GM18907 (cell line): ENCODE results near the gene HEBP1.

Experiments
- ATAC-seq: cut with Tn5 transposase; IDR thresholded peaks from one replicate; pipeline ENCODE4 v1.9.1; 2021; ENCODE audit warnings: mild to moderate bottlenecking, moderate library complexity; ENCODE audit not compliant: unreplicated experiment

The HEBP1 gene

DNA sequence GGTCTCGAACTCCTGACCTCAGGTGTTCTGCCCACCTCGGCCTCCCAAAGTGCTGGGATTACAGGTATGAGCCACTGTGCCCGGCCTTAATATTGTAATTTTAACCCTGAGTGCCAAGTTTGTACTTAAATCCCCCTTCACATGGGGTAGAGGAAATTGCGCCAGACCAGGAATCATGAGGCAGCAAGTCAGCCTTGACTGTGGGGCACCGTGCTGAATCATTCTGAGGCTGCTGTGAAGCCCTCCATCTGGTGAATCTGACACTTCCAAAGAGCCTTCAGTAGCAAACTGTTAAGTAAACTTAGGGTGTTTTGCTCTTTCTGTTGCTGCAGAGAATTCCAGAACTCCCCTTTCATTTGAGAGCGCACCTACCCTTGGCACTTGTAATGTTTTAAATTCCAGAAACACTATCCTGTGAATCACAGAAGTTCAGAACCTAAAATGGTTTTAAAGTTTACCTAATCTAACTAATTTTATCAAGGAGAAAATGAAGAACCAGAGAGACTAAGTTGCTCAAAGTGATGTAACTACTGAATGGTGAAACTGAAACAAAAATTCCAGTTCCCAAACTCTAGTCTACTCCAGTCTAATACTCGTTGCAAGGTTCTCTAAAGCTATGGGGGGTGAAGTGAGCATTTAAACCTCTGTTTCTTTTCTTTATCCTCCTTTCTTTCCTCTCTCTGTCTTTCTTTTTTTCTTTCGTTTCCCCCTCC is 7.5 kb downstream of the HEBP1 start:
- no peak for ATAC-seq

DNA sequence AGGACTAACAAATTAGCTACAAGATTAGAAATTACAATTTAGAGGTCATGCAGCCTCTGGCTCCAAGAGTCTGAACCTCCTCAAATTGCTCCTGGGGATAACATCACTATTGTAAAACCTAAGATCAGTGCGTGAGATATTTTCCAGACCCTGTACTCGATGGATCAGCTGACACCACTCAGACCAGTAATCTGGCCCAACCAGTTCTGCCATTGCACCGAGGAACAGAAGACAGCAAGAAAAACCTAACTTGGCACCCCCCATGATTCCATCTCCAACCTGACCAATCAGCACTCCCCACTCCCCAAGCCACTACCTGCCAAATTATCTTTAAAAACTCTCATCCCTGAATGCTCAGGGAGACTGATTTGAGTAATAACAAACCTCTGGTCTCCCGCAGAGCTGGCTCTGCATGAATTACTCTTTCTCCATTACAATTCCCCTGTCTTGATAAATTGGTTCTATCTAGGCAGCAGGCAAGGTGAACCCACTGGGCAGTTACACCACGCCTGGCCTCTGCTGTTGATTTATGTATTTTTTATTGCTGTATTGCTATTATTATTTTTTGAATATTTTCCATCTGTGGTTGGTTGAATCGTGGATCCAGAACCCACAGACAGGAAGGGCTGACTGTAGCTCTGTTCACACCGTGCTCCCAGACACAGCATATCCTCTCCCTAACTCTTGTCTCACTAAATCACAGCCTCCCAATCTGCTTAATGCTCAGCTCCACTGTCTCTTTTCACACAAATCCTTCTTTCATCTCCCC is 9.2 kb downstream of the HEBP1 start:
- no peak for ATAC-seq

DNA sequence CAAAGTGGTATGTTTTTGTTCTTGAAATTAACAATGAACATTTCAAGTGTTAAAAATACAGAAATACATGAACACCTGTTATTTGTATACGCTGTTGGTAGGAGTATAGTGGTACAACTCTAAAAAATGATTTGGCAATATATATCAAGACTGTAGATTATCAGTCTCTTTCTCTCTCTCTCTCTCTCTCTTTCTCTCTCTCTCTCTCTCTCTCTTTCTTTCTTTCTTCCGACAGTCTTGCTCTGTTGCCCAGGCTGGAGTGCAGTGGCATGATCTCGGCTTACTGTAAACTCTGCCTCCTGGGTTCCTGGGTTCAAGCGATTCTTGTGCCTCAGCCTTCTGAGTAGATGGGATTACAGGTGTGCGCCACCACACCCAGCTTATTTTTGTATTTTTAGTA is 12.6 kb downstream of the HEBP1 start:
- no peak for ATAC-seq

DNA sequence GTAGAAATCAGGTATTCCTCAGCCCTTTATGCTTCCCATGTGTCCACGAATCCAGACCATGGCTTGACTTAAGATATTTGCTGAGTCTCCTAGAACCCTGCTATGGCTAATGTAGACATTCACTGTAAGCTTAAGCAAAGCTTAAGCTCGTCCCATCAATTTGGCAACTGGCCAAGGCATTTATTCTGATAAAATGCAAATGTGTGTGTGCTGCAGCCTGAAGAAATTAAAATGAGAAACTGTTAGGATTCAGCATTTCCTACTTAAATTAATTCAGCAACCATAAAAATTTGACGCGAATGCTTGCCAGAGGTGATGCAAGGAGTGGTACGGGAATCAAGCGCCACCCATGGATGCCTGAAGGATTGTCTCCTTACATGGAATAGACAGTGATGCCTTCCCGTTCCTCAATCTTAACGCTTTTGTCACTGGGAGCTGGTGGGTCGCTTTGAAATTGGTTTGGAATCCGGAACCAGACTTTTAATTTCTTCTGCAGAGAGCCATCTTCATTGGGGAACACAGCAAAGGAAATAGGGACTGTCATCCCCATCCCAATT is 13.2 kb downstream of the HEBP1 start:
- ATAC-seq = no peak

DNA sequence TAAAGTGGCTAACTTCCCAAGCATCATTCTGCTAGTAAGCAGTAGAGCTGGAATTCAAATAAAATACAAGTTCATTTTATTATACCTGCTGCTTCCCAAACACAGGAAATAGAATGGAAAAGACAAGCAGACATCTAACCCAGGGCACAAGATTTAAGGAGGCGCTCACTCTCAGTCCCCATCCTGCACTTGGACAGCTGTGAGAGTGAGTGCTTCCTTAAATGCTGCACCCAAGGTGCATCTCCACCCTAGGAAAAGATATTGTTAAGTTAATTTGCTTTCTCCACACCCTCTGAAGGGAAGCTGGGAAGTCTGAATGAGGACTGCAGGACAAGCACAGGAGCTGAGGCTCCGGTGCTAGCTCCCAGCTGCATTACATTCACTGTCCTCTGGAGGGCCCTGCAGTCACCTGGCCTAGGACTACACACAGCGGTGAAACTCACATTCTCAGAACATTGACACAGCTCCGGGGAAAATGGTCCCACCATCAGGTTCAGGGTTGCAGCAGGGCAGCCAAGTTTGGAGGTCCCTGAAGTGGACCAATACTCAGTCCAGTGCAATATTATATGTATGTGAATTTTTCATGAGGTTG is 14.2 kb downstream of the HEBP1 start:
- no peak for ATAC-seq

DNA sequence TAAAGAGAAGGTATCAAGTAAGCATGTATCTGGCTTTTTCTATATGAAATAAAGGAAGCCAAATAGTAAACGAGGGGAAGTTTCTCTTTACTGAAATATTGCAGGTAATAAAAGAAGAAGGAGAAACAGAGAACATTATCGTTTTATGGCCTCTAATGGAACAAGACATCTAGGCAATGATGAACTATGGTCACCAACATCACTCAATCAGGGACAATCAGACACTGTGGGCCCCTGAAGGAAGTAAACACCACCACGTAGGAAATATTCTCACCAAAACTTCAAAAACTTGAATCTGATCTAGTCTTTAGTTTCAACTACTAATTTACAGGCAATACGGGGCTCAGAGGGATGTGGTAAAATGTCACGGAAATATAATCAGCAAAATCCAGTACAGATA is 15.9 kb downstream of the HEBP1 start:
- no peak for ATAC-seq

DNA sequence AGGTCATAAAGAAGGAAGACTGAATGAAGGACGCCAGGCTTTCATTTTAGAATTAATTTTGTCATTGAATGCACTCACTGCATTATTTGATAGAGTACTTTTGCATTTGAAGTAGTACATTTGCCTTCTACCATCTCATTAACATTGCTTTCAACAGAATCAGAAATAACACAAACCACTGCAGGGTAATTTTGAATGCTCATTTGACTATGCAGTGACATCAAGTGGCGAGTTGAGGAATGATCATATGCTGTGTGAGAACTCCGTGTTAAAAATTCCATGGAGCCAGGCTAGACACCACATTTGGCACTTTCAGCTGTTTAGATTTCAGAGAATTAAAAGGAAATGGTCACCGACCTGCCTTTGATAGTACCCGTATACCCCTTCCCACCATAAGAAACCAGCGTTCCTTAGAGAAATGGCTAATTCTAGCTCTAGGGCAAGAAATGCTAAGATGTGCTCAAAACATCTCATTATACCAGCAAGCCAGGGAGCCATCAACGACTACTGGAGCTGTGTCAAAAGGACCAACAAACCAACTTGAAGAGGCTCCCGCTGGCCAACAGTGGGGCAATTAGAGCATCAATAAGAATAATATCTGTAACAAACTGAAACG is 16.5 kb downstream of the HEBP1 start:
- no peak for ATAC-seq

DNA sequence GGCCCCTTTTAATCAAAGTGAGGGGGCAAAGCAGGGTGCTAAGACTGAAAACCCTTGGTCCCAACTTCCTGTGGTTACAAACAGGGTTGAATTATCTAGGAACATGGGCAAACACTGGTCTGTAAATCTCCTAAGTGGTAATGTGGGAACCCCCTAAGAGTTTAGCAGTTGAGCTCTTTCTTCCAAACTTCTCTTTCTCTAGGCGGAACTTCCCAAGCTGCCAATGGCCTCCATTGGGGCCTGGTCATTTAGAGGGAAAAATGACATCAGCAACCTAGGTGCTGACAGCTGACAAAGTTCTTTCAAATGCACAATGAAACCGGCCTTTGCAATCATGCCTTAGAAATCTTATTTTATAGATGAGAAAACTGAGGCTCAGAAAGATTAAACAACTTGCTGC is 17.7 kb downstream of the HEBP1 start:
- ATAC-seq = no peak

DNA sequence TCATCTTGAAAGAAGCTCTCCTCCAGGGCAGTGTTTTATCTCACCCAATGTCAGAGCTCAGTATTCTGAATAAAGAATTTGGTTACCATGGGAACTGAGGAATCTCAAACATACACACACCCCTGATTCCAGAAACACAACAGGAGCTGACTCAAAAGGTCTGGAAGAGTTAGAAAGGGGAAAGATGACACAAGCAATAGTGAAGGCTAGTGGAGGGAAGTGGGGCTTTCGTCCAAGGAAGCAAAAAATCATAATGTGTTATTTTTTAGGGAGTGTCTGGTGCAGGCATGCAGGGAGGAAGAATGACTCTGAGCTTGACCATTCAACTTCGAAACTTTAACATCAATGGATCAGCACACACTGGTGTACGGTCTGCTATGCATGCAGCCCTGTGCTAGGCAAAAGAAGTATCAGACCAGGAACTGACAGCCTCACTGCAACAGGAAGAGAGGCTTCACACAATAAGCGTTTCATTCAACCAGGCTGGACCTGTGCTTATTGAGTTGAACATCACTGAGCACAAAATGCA is 20.3 kb downstream of the HEBP1 start:
- no peak for ATAC-seq

DNA sequence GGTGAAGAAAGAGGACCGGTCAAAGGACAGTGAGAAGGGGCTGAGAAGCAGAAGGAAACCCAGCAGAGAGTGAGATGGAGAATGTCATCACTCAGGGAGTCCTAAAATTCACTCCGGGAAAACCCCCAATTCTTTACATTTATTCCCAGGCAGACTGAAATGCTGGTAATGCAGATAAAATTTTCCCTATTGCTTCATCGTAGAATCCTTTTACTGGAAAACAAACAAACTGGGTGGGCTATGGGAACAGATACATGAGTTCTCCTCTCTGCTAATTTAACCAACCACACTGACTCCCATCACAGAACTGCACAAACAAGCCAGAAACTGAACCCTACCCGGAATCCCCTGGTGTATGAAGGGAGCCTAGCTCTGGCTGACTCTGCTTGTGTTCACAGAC is 20.9 kb downstream of the HEBP1 start:
- no peak for ATAC-seq

DNA sequence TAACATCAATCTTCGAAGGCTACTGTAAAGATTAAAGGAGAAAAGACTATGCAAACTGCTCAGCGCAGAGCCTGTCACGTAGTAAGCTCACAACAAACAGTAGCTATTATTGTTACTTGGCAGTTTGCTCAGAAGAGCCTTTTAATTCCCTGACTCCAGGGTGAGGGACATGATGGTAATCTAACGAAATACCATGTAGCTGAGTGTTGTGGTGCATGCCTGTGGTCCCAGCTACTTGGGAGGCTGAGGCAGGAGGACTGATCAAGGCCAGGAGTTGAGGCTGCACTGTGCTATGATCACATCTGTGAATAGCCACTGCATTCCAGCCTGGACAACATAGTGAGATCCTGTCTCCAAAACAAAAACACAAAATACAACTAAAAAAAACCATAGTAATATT is 22.8 kb downstream of the HEBP1 start:
- ATAC-seq = no peak

DNA sequence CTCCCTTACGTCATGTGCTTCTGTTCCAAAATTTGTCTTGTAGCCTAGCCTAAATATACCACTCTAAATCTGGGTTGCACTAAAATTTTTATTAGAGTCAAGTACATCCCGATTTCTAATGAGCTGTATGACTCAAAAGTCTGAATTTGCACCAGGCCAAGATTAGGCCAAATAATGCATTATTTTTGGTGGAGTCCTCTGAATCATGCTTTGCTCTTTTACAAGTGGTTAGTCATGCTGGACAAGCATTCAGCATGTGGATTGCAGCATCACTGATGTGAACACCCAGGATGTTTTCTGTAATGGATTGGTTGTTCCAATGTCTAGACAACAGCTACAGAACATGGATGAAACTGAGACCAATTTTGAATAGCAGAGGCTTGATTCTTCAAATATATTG is 23.7 kb downstream of the HEBP1 start:
- ATAC-seq = no peak

DNA sequence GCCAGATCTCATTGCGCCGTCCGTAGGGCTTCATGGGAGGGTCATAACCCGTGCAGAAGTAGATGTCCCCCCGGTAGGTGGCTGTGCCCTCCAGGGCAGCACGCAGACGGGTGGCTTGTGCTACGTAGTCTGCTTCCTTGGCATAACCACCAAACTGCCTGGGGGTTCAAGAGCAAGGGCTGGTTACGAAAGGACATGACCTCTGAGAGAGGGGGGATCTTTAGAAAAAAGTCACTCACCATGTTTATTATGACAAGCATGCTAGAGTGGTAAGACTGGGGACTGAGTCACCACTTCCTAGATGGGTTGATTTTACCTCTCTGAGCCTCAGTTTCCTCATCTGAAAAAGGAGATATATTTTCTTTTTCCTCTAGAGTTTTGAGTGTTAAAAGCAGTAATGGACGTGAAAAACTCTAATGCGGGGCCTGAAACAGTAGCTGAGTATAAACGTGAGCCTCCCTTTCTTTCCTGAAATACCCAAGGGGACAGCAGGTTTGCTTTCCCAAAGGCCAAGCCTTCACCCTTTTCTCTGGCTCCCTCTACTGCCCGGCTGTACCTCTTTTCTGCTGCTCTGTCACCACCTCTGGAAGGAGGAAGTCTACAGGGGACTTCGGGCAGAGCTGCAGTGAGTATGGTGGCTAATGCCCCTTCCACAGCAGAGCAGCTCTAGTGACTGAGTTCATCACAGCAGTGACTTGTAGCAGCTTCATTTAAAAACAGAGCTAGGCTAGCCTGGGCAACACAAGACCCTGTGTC is 24.6 kb downstream of the HEBP1 start:
- ATAC-seq = no peak

DNA sequence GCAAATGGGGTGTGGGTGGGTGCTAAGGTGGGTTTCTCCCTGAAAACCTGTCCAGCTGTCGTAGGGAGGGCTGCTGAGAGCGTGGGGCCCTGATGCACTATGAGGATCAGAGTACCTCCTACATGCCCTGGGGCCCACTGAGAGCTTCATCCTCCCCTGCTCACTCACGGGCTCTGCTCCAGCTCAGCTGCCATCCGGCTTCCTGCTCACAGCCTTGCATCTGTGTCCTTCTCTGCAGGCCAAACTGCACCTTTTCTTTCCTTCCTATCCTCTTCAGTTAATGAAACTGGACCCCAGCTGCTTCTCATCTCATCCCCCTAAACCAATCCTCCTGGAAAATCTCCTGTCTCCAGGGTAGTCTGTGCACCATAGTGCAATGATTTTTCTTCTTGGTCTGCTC is 25.9 kb downstream of the HEBP1 start:
- no peak for ATAC-seq

DNA sequence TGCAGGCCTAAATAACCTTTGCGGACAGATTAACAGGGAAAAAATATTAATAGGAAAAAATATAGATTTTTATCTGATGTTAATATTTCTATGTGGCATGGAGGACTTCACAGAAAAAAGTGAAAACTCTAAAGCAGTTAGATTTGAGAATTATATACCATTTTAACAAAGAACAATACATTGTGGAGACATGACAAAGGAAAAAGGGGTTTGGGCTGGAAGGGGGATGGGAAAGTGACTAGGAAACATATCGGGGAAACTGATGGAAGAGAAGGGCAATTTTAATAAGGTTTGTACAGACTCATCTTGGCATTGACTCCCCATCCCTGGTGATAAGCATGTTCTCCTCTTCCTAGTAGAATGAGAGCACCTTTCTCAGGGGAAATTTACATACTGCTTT is 27.0 kb downstream of the HEBP1 start:
- ATAC-seq = no peak

DNA sequence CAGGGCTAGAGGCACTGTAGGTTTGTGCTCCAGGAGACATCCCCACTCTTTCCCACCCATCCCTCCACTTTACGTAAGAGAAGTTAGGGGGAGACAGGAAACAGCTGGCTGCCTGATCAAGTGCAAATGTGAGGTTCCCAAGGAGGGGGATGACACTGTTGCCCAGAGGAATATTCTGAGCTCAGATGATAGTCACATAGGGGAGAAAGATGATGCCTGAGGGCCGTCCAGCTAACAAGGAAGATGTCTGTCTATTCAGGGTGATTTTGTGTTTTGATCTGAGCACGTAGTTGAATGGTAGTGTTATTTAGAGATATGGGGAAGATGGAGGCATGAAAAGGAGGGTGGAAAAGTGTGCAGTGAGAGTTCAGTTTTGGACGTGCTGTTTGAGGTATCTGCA is 34.2 kb downstream of the HEBP1 start:
- no peak for ATAC-seq

DNA sequence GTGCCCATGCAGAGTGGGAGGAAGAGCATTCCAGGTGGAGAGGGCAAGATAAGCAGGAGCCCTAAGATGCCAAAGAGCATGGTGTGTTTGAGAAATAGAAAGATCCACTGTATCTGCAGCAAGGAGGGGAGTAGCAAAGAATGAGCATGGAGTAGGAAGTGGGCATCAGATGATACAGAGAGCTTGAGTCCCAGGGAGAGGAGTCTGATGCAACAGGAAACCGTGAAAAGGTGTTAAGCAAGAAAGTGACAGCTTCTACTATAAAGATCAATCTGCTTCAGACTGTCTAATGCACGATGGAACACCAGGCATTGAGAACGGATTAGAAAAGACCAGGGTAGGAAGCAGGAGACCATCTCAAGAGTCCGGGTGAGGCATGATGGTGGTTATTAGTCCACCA is 35.8 kb downstream of the HEBP1 start:
- no peak for ATAC-seq

DNA sequence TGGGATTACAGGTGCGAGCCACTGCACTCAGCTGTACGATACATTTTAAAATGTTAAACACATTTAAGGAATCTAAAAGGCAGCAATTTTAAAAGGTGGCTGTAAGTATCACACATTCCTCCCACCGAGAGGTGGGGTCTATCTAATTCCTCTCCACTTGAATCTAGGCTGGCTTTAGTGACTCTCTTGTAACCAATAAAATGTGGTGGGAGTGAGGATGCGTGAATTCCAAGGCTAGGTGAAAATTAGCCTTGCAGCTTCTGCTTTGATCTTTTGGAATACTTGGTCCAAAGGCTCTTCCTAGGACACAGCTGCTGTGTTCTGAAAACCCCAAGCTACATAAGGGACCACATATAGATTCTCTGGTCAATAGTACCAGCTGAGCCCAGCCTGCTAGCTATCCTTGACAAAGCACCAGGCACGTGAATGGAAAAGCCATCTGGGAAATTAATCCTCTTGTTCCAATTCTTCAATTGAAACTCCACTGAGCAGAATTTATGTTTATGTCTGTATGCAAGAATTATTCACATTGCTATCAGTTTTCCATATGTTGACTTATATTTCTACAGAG is 39.3 kb downstream of the HEBP1 start:
- no peak for ATAC-seq

DNA sequence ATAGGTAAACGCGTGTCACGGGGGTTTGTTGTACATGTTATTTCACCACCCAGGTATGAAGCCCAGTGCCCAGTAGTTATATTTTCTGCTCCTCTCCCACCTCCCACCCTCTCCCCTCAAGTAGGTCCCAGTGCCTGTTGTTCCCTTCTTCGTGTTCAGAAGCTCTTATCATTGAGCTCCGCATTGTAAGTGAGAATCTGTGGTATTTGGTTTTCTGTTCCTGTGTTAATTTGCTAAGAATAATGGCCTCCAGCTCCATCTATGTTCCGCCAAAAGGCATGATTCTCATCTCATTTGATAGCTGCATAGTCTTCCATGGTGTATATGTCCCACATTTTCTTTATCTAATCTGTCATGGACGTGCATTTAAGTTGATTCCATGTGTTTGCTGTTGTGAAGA is 41.2 kb downstream of the HEBP1 start:
- ATAC-seq = no peak
